Endothelial cell (in vitro differentiated cells): Measurements from ENCODE around the gene IL17REL. TPM values are rescaled to one million over a fixed set of nuclear protein-coding genes. Genes with fewer than 3 reads are reported as not detected.

Experiments used
- DNase-seq: peaks from one replicate; pipeline ENCODE4 v3.0.0; 2021; ENCODE audit warnings: low spot score
- H3K27ac Mint-ChIP-seq: one replicate; pipeline ENCODE4 v1.8.0; 2021; ENCODE audit warnings: mixed read lengths, inconsistent platforms; ENCODE audit not compliant: unreplicated experiment
- H3K27me3 Mint-ChIP-seq: one replicate; pipeline ENCODE4 v1.8.0; 2021; ENCODE audit warnings: mild to moderate bottlenecking, moderate library complexity, mixed read lengths, inconsistent platforms; ENCODE audit not compliant: unreplicated experiment
- H3K36me3 Mint-ChIP-seq: one replicate; pipeline ENCODE4 v1.8.0; 2021; ENCODE audit warnings: mild to moderate bottlenecking, low read depth, mixed read lengths, inconsistent platforms; ENCODE audit not compliant: unreplicated experiment
- H3K4me1 Mint-ChIP-seq: one replicate; pipeline ENCODE4 v1.8.0; 2021; ENCODE audit warnings: mild to moderate bottlenecking, mixed read lengths, inconsistent platforms; ENCODE audit not compliant: unreplicated experiment
- H3K4me3 Mint-ChIP-seq: one replicate; pipeline ENCODE4 v1.8.0; 2021; ENCODE audit warnings: mild to moderate bottlenecking, mixed read lengths, inconsistent platforms; ENCODE audit not compliant: unreplicated experiment
- H3K9me3 Mint-ChIP-seq: one replicate; pipeline ENCODE4 v1.8.0; 2021; ENCODE audit warnings: mixed read lengths, inconsistent platforms; ENCODE audit not compliant: unreplicated experiment
- CTCF ChIP-seq: fragments of 200-600 bp; sonication (generic); IDR thresholded peaks from one replicate; pipeline ENCODE4 v1.5.0; 2021; ENCODE audit warnings: antibody characterized with exemption; ENCODE audit not compliant: unreplicated experiment
- total RNA-seq: library from RNA; stranded (reverse); fragmentation: NEBNext Ultra II Directional; extraction: Animal tissue kit (Norgen Biotek cat#: 25700); gene quantifications from one replicate; pipeline ENCODE4 v1.2.1, GENCODE V29; 2021; ENCODE audit not compliant: unreplicated experiment

Gene IL17REL
- total RNA-seq, 1 donor from 2014 or later: 0.15 TPM

- Mint-ChIP-seq H3K4me3 (no peak overlapping the region), H3K9me3 (no peaks in the 10 kb centered on the region), H3K27me3 (peaks cover 7% of the 10 kb centered on the region), H3K4me1 (peaks cover 6% of the 10 kb centered on the region), H3K27ac (no peak overlapping the region), H3K36me3 (no peaks in the 10 kb centered on the region)
- no peak for DNase-seq
- TF ChIP-seq CTCF: no peak
Measured at GRCh38 chr22:49950396-49950994, 62.1 kb downstream of the IL17REL start.

- Mint-ChIP-seq H3K27ac (no peak overlapping the region), H3K27me3 (peaks cover 5% of the 10 kb centered on the region), H3K4me3 (no peak overlapping the region), H3K9me3 (no peaks in the 10 kb centered on the region), H3K4me1 (peaks cover 9% of the 10 kb centered on the region), H3K36me3 (no peaks in the 10 kb centered on the region)
- DNase-seq: no peak
- TF ChIP-seq CTCF: no peak
Measured at GRCh38 chr22:49949914-49950292, 62.7 kb downstream of the IL17REL start.

- no peak for TF ChIP-seq CTCF
- Mint-ChIP-seq H3K4me3 (no peak overlapping the region), H3K9me3 (no peaks in the 10 kb centered on the region), H3K27ac (no peak overlapping the region), H3K36me3 (no peaks in the 10 kb centered on the region), H3K27me3 (peaks cover 5% of the 10 kb centered on the region), H3K4me1 (peaks cover 9% of the 10 kb centered on the region)
- no peak for DNase-seq
Measured at GRCh38 chr22:49948958-49949913, 63.3 kb downstream of the IL17REL start.

GRCh38 chr22:49948116-49948957 is 64.2 kb downstream of the IL17REL start:
- H3K4me1 Mint-ChIP-seq: peaks cover 9% of the 10 kb centered on the region
- H3K9me3 Mint-ChIP-seq: no peaks in the 10 kb centered on the region
- no peak for TF ChIP-seq CTCF
- DNase-seq: no peak
- no peak overlapping the region for H3K27ac Mint-ChIP-seq
- H3K4me3 Mint-ChIP-seq: no peak overlapping the region
- no peaks in the 10 kb centered on the region for H3K36me3 Mint-ChIP-seq
- peaks cover 5% of the 10 kb centered on the region for H3K27me3 Mint-ChIP-seq
